Left lung (tissue), 10 donors: ENCODE measurements around the gene ARFIP1. TPM values are rescaled to one million over a fixed set of nuclear protein-coding genes. Genes with fewer than 3 reads are reported as not detected.
"Not testable (repeated sequence)": the region's sequence is repeated elsewhere in the genome, so short reads cannot be mapped to it uniquely, and the experiment has no call there.

Experiments used
- ATAC-seq: fragments of 200-7000 bp; cut with Tn5 transposase; one replicate; pipeline ENCODE4 v1.9.1; 2020; ENCODE audit warnings: moderate library complexity
- DNase-seq, 4 donors: peaks; one replicate each; pipeline ENCODE4 v3.0.0-alpha.2; 2013 to 2020
- H3K27ac ChIP-seq, 2 donors: fragments of 200-600 bp; sonication (generic) in 1 of 2; one replicate each; pipeline versions ENCODE4 v1.5.0 to v1.8.0; 2020 to 2021
- H3K27me3 ChIP-seq, 2 donors: fragments of 200-600 bp; sonication (generic) in 1 of 2; one replicate each; pipeline versions ENCODE4 v1.5.0 to v1.8.0; 2020 to 2021
- H3K36me3 ChIP-seq, 2 donors: fragments of 200-600 bp; sonication (generic) in 1 of 2; one replicate each; pipeline versions ENCODE4 v1.5.0 to v1.8.0; 2020 to 2021
- H3K4me1 ChIP-seq, 2 donors: fragments of 200-600 bp; one replicate each; pipeline ENCODE4 v1.8.0; 2021
- H3K4me3 ChIP-seq, 2 donors: fragments of 200-600 bp; sonication (generic) in 1 of 2; one replicate each; pipeline versions ENCODE4 v1.5.0 to v1.8.0; 2020 to 2021; ENCODE audit warnings: mild to moderate bottlenecking in 1 of 2
- H3K9me3 ChIP-seq, 2 donors: fragments of 200-600 bp; sonication (generic) in 1 of 2; one replicate each; pipeline versions ENCODE4 v1.5.0 to v1.8.0; 2020 to 2021
- intact Hi-C, 2 donors: fragments of 100-400 bp; cut with DNase I; formaldehyde crosslinking; loops; one replicate each; pipeline versions ENCODE4 v1.11.2 to v1.14.2; 2022
- polyA plus RNA-seq, 6 donors: library from polyadenylated mRNA; unstranded; fragments of 120-200 nt; gene quantifications; one replicate each; pipeline ENCODE4 v1.2.1, GENCODE V29; 2013; ENCODE audit not compliant: insufficient read length in 6 of 6
- total RNA-seq, 2 donors: library from RNA; stranded (reverse); fragmentation: NEBNext Ultra II Directional; extraction: Animal tissue kit (Norgen Biotek cat#: 25700); gene quantifications; one replicate each; pipeline ENCODE4 v1.2.1, GENCODE V29; 2021
- TF ChIP-seq, protein P1 (sequence below), 2 donors: fragments of 200-600 bp; sonication (generic) in 1 of 2; IDR thresholded peaks; one replicate each; pipeline versions ENCODE4 v1.5.0 to v1.8.0; 2021; ENCODE audit warnings: antibody characterized with exemption in 2 of 2
- donor health status: DM: no; HTN: yes; CAD: no.
- donor health status: DM: no; HTN: no; CAD: no.

ARFIP1 gene
- total and polyA plus RNA-seq, 8 donors, result 34.7 to 48.9 (median 45.5) TPM

DNA sequence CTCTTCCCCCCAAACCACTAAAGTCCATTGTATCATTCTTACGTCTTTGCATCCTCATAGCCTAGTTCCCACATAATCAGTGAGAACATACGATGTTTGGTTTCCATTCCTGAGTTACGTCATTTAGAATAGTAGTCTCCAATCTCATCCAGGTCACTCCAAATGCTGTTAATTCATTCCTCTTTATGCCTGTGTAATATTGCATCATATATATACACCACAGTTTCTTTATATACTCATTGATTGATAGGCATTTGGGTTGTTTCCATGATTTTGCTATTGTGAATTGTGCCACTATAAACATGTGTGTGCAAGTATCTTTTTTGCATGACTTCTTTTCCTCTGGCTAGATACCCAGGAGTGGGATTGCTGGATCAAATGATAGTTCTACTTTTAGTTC lies 57.2 kb downstream of the ARFIP1 start:
- intact Hi-C loops, result no loop called here
- DNase-seq, result no peak
- no peak overlapping the region for H3K27ac ChIP-seq
- peaks cover 0 to 10% of the 10 kb centered on the region in 2 donors for H3K36me3 ChIP-seq
- TF ChIP-seq, protein P1, sequence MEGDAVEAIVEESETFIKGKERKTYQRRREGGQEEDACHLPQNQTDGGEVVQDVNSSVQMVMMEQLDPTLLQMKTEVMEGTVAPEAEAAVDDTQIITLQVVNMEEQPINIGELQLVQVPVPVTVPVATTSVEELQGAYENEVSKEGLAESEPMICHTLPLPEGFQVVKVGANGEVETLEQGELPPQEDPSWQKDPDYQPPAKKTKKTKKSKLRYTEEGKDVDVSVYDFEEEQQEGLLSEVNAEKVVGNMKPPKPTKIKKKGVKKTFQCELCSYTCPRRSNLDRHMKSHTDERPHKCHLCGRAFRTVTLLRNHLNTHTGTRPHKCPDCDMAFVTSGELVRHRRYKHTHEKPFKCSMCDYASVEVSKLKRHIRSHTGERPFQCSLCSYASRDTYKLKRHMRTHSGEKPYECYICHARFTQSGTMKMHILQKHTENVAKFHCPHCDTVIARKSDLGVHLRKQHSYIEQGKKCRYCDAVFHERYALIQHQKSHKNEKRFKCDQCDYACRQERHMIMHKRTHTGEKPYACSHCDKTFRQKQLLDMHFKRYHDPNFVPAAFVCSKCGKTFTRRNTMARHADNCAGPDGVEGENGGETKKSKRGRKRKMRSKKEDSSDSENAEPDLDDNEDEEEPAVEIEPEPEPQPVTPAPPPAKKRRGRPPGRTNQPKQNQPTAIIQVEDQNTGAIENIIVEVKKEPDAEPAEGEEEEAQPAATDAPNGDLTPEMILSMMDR (IDR thresholded peaks at IDR 0.05), result no peak
- no peaks in the 10 kb centered on the region for H3K27me3 ChIP-seq
- H3K4me1 ChIP-seq, result no peaks in the 10 kb centered on the region
- ATAC-seq, result no peak
- H3K4me3 ChIP-seq, result no peak overlapping the region
- H3K9me3 ChIP-seq, result peaks cover 0 to 6% of the 10 kb centered on the region in 2 donors

DNA sequence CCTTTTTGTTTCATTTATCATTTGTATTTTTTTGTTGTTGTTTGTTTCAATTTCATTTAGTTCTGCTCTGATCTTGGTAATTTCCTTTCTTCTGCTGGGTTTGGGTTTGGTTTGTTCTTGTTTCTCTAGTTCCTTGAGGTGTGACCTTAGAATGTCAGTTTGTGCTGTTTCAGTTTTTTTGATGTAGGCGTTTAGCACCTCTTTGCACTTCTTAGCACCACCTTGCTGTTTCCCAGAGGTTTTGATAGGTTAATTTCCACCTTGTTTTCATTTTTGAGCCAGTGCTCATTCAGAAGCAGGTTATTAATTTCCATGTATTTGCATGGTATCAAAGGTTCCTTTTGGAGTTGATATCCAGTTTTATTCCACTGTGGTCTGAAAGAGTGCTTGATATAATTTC lies 60.0 kb downstream of the ARFIP1 start:
- ATAC-seq, H3K9me3 ChIP-seq, H3K4me1 ChIP-seq, H3K36me3 ChIP-seq, H3K27me3 ChIP-seq, H3K27ac ChIP-seq, H3K4me3 ChIP-seq, DNase-seq, intact Hi-C loops: not testable (repeated sequence)

DNA sequence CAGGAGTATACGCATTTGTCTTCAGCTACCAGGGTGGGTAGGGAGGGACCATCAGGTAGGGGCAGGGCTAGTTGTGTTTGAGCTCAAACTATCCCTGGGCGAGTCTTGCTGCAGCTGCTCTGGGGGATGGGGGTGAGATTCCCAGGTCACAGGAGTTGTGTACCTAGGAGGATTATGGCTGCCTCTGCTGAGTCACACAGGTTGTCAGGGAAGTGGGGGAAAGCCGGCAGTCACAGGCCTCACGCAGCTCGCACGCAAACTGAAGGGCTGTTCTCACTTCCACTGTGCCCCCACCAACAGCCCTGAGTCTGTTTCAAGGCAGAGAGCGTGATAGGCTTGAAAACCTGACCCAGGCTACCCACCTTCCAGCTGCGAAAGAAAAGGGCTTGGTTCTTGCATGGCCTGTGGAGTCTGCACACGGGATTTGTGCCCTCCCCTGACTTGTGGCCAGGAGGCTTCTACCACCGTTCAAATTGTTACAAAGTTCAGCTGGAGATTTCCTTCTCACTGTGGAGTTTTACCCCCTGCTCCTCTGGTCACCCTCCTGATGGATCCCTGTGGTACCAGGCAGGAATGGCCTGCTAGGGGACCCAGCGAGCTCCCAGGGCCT lies 63.8 kb downstream of the ARFIP1 start:
- intact Hi-C loops, result no loop called here
- no peak overlapping the region for H3K27ac ChIP-seq
- no peak for ATAC-seq

DNA sequence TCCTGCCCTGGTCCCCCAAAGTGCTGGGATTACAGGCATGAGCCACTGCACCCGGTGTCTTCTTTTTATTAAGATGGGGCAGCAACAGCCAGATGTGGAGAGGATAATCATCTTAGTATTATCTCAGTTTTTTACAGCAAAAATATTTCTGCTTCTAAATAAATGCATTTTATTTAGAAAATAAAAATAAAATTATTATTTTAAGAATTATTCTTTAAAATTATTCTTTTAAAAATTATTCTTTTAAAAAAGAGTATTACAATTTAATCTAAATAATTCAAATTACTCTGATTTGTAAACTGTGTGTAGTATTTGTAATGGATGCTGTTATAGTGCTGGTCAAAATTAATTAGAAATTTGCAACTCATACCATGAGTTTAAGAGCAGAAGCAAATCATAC lies 67.6 kb downstream of the ARFIP1 start:
- Histone ChIP-seq H3K27me3 (no peaks in the 10 kb centered on the region), H3K4me3 (no peak overlapping the region), H3K4me1 (peaks cover 0 to 36% of the 10 kb centered on the region in 2 donors), H3K27ac (no peak overlapping the region), H3K36me3 (no peaks in the 10 kb centered on the region), H3K9me3 (peaks cover 0 to 3% of the 10 kb centered on the region in 2 donors)
- DNase-seq, result no peak
- intact Hi-C loops, result no loop called here
- TF ChIP-seq, protein P1 (IDR thresholded peaks at IDR 0.05), result no peak
- no peak for ATAC-seq

More for the DNA sequence above, 63.8 kb downstream of the ARFIP1 start:
- Histone ChIP-seq H3K9me3 (peaks cover 0 to 7% of the 10 kb centered on the region in 2 donors), H3K4me1 (peaks cover 0 to 12% of the 10 kb centered on the region in 2 donors), H3K36me3 (no peaks in the 10 kb centered on the region), H3K27me3 (no peaks in the 10 kb centered on the region), H3K4me3 (no peak overlapping the region)
- peak in 1 of 4 donors; percentile 28 for DNase-seq
- TF ChIP-seq, protein P1 (IDR thresholded peaks at IDR 0.05), result no peak

DNA sequence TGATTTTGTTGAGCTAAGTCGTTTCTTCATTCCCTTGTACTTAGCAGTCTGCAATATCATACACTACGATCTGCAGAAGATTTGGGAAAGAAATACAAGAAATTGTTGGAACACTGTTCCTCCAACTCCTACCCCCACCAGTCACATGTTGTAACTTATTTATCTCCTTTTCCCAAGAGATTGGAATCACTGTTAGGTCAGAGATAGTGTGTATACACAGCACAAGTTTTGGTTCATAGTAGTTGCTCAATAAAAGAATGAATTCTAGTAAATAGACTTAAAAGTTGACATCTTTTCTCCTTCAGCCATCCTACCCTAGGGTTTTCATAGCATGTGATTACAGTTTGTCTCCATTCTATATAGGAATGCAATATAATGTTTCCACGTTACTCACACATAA lies 68.8 kb downstream of the ARFIP1 start:
- Histone ChIP-seq H3K4me1 (peaks cover 0 to 36% of the 10 kb centered on the region in 2 donors), H3K27me3 (no peaks in the 10 kb centered on the region), H3K27ac (no peak overlapping the region), H3K36me3 (no peaks in the 10 kb centered on the region), H3K4me3 (no peak overlapping the region), H3K9me3 (peaks cover 8 to 14% of the 10 kb centered on the region in 2 donors)
- DNase-seq, result no peak
- ATAC-seq, result no peak
- TF ChIP-seq, protein P1 (IDR thresholded peaks at IDR 0.05), result no peak
- intact Hi-C loops, result no loop called here

DNA sequence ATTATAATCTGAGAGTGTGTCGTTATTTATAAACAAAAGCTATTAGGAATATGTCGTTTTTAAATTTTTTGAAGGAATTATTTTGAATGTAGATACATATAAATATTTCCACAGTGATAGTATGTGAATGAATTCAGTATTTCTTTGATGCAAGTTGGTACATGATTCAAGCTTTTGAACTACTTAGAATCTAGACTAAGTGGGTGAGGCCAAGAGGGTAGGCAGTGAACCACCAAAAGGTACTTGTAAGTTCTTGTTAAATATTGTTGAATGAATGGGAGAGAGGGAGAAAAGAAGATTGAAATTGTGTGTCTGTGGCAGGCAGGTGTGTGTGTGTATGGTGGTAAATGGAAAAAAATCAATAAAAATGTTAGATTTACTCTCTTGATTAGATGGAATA lies 69.6 kb downstream of the ARFIP1 start:
- intact Hi-C loops, result no loop called here
- TF ChIP-seq, protein P1 (IDR thresholded peaks at IDR 0.05), result no peak

More for the DNA sequence above, 69.6 kb downstream of the ARFIP1 start:
- Histone ChIP-seq H3K9me3 (peaks cover 8 to 23% of the 10 kb centered on the region in 2 donors), H3K36me3 (no peaks in the 10 kb centered on the region), H3K27me3 (no peaks in the 10 kb centered on the region), H3K27ac (peak overlapping the region; percentile 16 to 74), H3K4me3 (no peak overlapping the region), H3K4me1 (peaks cover 0 to 36% of the 10 kb centered on the region in 2 donors)
- ATAC-seq (peak; percentile 67), DNase-seq (no peak)
